Fibroblast of skin of right biceps (primary cell): ENCODE measurements around the gene RAC3.

Source experiments
- DNase-seq: peaks from one replicate; pipeline ENCODE4 v3.0.0-alpha.2; 2013

RAC3 gene

DNA sequence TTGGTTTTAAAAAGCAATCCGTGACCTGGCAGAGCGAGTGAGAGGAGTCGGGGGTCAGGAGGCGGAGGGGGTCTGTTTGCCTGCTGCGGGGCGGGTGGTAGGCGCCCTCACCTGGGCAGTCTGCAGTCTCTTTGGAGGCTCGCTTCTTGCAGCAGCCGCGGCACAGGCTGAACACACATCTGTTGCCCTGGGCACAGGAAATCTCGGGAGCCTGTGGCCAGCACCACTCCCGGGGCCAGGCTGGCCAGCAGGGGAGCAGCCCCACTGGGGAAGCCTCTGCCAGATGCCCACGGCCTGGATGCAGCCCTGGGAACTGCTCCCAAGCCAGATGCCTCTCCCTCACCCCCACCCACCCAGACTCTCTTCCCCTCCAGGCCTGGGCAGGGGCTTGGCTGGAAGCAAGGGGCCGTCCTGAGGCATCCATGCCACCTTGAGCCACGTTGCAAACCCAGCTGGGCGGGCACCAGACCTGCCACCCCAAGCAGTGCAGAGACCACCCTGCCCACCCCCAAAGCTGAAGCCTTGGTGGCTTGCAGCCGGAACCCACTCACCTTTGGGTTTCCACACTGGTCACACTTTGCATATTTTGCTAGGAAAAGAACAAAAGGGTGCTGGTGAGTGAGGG is 26.9 kb downstream of the RAC3 start:
- DNase-seq, result no peak

DNA sequence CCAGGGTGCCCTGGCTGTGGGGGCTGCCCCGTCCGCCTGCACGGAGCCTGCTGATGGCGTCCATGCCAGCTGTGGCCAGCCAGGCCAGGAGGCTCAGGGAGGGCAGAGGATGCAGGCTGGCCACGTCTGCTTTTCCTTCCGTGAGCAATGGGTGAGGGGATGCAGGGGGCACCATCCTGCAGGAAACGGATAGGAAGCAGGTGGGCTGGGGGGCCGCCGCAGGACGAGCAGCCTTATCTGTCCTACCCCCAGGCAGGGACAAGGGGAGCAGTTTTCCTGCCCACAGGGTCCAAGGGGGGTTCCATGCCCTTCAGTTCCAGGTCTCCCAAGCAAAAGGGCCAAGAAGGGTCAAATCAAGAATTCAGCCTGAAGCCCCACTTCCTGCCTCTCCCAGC is 27.4 kb downstream of the RAC3 start:
- no peak for DNase-seq

- no peak for DNase-seq
Observed at GRCh38 chr17:82059272-82060000, 28.0 kb downstream of the RAC3 start.

GRCh38 chr17:82060001-82060380 is 28.5 kb downstream of the RAC3 start:
- DNase-seq, result no peak

GRCh38 chr17:82060614-82061013 is 29.1 kb downstream of the RAC3 start:
- no peak for DNase-seq

DNA sequence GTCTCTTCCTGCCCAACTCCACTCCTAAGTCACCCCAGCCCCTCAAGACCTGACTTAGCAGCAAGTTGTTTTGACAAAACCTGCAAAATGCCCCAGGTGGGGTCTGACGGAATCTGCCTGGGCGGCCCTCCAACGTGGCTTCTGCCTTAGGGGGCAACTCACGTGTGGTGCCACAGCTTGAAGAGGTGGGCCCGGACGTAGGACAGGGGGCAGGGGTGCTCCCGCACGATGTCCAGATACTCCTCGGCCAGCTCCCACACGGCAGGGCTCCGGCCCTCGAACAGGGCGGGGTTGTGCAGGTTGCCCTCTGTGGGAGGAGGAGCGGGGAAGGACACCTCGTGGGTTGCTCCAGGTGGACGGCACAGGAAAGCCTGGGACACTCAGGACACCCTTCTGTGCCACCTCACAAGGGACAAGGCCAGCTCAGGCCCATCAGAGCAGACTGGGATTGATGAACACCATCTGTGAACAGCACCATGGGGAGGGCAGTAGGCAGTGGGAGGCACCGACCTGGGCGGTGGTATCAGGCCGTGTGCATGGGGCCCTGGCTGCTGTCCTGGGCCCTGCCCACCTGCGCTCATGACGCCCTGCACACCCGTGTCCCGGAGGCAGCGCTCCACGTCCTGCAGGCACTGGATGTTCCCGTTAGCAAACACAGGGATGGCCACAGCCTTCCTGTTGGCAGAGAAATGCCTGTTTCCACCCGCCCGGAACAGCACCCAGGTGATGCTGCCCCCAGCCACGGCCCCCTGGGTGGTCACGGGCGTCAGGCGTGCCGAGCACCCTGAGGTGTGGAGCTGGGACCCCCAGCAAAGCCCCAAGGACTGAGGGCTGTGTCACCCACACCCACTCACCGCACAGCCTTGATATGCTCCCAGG is 29.8 kb downstream of the RAC3 start:
- no peak for DNase-seq

DNA sequence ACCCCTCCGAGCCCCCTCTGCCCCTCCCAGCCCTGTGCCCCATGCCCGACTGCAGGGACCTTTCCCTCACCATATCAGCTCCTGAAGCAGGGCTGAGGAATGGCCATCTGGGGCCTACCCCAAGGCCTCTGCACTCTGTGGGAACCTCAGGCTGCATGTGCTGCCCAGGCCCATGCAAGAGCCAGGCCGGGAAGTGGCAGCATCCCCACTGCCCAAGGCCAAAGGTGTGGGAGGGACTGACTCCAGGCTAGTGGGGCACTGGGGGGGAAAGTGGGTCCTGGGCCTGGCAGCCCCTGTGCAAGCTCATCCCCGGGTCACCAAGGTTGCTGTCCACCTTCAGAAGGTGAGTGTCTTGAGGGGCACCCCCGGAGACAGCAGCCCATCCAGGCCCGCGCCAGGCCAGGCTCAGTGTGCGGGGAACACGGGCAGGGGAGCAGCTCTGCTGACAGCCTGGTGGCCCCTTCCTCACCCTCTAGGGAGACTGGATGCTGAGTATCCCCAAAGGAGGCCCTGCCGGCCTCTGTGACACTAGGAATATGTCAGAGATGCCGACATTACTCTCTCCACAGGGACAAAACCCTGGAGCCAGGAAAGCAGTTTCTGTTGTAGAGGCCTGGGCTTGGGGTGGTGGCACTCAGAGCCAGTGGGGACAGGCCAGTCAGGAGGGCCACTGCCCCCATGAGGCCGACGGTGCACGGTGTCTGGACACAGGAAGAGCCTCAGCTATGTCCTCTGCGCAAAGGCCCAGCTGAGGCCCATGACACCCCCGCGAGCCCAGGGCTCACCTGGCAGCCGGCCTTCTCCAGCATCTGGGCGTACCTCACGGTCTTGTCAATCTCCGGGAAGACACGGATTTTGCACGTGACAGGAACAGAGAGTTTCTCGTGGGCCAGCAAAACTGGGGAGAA is 30.9 kb downstream of the RAC3 start:
- no peak for DNase-seq

DNA sequence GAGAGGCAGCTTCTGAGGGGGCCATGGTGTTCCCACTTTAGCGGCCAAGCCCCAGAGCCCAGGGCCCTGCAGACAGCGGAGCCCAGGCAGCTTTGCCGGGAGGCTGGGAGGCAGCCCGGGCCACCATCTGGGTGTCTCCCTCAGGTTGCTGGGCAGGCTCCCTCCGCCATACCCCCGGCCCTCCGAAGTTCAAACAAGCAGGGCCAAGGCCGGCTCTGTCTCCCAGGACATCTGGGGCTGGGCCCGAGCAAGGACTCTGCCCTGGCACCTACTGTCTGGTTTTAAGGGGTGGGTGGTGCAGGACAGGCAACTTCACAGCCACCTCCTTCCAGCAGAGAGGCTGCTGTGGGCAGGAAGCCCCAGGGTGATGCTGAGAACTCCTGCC is 31.5 kb downstream of the RAC3 start:
- DNase-seq, result no peak

DNA sequence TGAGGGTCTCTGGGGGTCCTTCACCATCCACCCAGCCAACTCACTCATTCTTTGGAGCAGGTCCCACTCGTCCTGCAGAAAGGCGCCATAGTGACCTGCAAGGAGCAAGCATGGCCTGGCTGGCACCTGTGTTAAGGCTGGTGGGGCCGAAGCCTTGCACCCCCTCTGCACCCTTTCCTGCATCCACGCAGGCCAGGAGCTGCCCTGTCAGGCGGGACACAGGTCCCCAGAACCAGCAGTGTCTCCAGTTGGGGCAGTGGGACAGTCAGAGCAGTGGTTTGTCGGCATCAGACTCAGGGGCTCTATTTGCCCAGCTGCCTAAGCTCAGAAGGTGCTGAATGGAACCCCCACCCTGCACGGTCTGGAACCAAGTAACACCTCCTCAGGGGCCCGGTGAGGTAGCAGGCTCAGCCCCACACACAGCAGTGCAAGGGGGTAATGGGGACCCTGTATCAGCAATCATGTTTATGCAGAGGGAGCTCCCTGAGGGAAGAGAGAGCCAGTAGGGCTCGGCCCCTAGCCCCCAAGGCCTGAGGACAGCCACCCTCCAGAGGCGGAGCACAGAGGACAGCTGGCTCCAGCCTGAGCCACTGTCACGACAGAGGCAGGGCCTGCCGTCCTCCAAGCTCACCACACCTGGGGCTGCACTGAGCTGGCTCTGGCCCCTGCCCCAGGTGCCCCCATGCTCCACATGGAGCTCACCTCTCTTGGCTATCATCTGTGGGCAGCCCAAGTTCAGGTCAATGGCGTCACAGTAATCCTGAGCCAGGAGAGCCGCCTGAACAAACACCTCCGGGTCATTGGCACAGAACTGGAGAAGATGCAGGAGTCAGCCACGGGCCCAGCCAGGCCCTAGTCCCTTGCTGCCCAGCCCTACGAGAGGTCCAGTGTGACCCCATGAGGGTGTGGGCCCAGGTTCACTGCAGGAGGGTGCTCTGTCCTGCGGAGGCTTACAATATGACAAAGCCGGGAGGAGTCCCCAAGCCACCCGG is 32.2 kb downstream of the RAC3 start:
- DNase-seq, result no peak

DNA sequence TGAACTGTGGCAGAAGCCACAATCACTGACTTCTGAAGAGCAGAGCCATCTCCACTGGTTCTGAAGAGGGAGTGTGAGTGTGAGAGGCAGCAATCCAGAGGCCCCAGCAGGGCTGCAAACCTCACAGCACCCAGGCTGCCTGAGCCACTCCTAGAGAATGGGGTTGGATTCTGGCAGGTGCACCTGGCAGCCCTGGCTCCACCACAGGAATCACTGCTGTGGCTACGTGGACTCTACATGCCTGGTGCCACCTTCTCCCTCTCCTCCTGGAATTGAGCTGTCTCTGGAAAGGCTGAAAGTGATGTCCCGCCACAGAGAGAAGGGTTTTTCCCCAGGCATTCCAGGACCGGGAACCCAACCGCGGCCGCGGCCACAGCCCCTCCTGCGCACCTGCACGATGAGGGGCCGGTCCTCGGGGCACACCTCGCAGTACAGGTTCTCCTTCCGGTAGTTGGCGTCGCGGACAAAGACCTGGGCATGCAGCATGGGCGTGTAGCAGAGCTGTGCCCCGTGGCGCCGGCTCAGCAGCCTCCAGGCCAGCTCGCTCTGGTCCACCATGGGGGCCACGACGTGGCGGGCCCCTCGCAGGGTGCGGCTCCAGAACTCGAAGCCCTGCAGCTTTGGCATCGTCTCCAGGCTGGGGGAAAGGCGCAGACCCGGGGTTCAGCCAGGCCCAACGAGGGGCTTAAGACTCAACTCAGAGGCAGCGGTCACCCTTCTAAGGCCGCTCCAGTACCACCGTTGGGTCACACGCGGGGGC is 33.1 kb downstream of the RAC3 start:
- DNase-seq, result no peak

GRCh38 chr17:82065193-82065637 is 33.7 kb downstream of the RAC3 start:
- peak; percentile 19 for DNase-seq

DNA sequence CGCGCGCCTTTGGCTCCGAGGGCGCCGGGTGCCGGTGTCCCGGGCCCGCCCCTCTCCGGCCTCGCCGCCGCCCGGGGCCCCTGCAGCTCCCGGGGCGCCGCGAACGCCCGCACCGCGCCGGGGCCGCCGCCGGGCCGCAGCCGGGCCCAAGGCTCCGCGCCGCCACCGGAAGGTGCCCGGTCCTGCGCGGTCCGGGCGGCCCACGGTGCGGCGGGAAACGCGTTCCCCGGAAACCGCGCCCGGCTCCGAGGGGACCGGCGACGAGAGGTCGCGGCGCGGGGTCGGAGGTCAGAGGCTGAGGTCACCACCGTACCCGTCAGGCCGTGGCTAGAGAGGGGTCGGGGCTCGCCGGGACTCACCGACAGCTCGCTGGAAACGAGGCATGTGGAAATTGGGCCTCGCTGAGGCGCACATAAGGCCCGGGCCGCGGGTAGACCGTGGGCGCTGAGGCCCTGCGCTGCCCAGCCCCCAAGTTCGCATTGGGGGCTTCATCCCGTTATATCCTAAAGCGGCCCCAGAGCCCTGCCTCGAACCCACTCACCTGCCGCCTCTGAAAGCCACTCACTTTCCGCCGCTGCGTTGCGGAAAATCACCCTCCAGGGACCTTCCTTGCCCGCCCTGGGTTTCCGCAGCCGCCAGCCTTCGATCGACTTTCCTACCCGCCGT is 34.3 kb downstream of the RAC3 start, which contains the start of gene DUS1L:
DUS1L (minus strand) TSS at position 167 of the 666 bp plus-strand sequence. CDS start 745 bp downstream, outside the sequence.
- peak; percentile 61 for DNase-seq

- no peak for DNase-seq
Observed at GRCh38 chr17:82070611-82071010, 39.1 kb downstream of the RAC3 start.

DNA sequence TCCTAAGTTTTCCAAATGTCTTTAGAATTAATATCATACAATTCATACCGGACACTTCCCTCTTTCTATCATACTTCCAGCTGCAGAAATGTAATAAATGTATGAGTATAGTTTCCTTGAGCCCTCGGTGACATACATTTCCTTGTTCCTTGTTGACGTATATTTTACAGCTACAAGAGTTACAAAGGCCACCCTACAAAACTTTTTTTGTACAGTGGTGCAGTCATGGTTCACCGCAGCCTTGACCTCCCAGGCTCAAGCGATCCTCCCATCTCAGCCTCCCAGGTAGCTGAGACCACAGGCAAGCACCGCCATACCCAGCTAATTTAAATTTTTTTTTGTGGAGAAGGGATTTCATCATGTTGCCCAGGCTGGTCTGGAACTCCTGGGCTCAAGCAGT is 41.3 kb downstream of the RAC3 start:
- no peak for DNase-seq

- no peak for DNase-seq
Observed at GRCh38 chr17:82073446-82073845, 42.0 kb downstream of the RAC3 start.

DNA sequence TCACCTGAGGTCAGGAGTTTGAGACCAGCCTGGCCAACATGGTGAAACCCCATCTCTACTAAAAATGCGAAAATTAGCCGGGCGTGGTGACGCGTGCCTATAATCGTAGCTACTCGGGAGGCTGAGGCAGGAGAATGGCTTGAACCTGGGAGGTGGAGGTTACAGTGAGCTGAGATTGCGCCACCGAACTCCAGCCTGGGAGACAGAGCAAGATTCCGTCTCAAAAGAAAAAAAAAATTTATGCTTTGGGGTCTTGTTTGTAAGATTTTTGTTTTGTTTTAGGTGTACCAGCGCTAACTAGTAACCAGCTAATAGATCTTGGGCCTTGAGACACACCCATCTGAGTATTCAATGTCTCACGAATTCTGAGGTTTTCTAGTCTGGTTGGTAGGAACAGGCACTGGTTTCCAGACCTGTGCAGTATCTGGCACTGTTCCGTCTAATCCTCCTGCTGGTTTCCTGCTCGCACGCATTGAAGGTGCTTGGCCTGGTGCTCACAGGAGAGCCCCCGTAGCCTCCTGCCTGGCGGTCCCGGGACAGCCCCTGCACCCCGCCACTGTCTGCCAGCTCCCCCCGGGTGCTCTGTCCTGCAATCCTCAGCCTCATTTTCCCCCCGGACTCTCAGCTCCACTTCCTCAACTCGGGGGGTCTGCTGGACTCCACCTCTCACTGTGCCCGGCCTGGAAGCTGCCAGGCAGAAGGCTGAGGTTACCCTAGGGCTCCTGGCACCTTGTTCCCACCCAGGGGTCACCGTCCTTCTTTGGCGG is 44.7 kb downstream of the RAC3 start:
- no peak for DNase-seq

DNA sequence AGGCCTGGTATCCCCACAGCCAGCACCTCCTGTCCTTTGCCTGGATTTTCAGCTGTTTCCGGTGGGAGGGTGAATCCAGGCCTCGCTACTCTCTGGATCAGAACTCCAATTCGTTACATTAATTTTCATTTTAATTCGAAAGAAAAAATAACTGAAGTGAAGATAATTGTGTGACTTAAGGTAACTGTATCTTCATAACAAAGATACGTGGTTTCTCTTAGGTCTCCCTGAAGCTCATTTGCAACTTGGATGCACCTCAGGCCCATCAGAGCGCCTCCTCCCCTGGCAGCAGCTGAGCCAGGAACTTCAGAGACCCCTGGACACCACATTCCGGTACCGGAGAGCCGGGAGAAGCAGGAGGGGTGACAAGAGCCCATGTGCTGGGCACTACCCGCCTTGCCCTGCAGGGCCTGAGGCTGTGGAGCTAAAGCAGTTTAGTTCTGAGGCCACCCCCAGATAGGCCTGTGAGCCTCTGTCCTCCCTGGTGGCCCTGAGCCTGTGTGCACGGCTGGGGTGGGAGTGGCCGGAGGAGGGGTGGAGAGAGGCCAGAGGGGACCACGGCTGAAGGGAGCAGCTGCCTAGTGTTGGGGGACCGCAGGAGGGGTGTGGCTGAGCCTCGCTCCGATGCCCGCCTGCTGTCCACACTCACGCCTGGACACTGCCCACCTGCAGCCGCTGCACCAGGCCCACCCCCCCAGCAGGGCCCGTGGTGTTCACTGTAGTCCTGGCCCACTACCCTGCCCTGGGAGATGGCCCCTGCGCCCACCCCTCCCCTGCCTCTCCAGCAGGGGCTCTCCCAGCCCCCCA is 45.5 kb downstream of the RAC3 start:
- no peak for DNase-seq
